T-helper 2 cell (primary cell): Measurements from ENCODE around the gene ASIC4.
A peak's percentile ranks its signal among the peaks of the same experiment; 100 is the strongest.

ENCODE experiments used
- DNase-seq, 5 experiments: peaks; one replicate each; pipeline versions ENCODE4 v3.0.0 to v3.0.0-alpha.2; 2012 to 2022

The ASIC4 gene

GRCh38 chr2:219482674-219483405, 31.4 kb upstream of the ASIC4 start:
- no peak for DNase-seq

GRCh38 chr2:219483451-219484342, 30.6 kb upstream of the ASIC4 start:
- no peak for DNase-seq

GRCh38 chr2:219484343-219485200, 29.7 kb upstream of the ASIC4 start:
- DNase-seq, result no peak

- DNase-seq, result no peak
Measured at GRCh38 chr2:219485201-219485580, 29.1 kb upstream of the ASIC4 start.

GRCh38 chr2:219486380-219486959, 27.8 kb upstream of the ASIC4 start:
- DNase-seq, result no peak

GRCh38 chr2:219488149-219488843, 26.0 kb upstream of the ASIC4 start:
- no peak for DNase-seq

GRCh38 chr2:219488844-219489194, 25.5 kb upstream of the ASIC4 start:
- no peak for DNase-seq

GRCh38 chr2:219489315-219489714, 25.0 kb upstream of the ASIC4 start:
- DNase-seq, result no peak

GRCh38 chr2:219490186-219490585, 24.1 kb upstream of the ASIC4 start:
- DNase-seq, result no peak

GRCh38 chr2:219490600-219491130, 23.6 kb upstream of the ASIC4 start:
- DNase-seq, result no peak

GRCh38 chr2:219491278-219491963, 22.9 kb upstream of the ASIC4 start:
- no peak for DNase-seq

GRCh38 chr2:219492575-219492974, 21.7 kb upstream of the ASIC4 start:
- no peak for DNase-seq

- no peak for DNase-seq
Measured at GRCh38 chr2:219493086-219493485, 21.2 kb upstream of the ASIC4 start.

- no peak for DNase-seq
Measured at GRCh38 chr2:219494952-219495530, 19.2 kb upstream of the ASIC4 start.

- DNase-seq, result peak in 4 of 5 experiments; percentile 27 to 68 (median 36)
Measured at GRCh38 chr2:219495531-219496122, 18.7 kb upstream of the ASIC4 start.

GRCh38 chr2:219496247-219496824, 17.9 kb upstream of the ASIC4 start:
- no peak for DNase-seq

GRCh38 chr2:219496825-219497494, 17.3 kb upstream of the ASIC4 start:
- DNase-seq, result no peak

- peak in 1 of 5 experiments; percentile 39 for DNase-seq
Measured at GRCh38 chr2:219497495-219498279, 16.6 kb upstream of the ASIC4 start.
